ENCODE results near the gene ACAA2. TPM values are rescaled to one million over a fixed set of nuclear protein-coding genes. Genes with fewer than 3 reads are reported as not detected.

Gene ACAA2
- total RNA-seq, 1 donor from 2014 or later: 40.2 TPM

DNA sequence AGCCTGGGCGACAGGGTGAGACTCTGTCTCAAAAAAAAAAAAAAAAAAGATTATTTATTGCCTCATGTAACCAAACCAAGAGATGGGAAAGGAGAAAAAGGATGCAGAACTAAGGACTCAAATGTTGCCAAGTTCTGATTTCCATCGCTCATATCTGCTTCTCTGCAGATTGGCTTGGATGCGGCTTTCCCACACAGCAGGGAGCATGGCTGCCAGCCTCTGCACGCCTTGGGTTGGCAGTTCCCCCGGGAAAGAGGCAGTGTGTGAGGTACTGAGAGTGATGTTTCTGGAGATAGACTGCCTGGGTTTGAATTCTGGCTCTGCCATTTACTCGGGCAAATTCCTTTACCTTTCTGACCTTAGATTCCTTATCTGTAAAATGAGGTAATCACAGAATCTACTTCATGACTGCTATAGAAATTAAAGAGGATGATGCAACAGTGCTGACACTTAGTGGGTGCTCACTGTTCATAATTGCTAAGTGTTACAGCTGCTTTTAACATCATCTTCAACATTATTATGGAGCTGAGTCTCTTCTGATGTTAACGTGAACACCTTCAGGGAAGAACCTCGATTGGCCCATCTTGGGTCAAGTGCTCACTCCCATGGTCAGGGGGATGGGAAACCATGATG lies 68.8 kb downstream of the ACAA2 start:
- DNase-seq (ENCODE audit: extremely low read depth, low read depth, low spot score): no peak

DNA sequence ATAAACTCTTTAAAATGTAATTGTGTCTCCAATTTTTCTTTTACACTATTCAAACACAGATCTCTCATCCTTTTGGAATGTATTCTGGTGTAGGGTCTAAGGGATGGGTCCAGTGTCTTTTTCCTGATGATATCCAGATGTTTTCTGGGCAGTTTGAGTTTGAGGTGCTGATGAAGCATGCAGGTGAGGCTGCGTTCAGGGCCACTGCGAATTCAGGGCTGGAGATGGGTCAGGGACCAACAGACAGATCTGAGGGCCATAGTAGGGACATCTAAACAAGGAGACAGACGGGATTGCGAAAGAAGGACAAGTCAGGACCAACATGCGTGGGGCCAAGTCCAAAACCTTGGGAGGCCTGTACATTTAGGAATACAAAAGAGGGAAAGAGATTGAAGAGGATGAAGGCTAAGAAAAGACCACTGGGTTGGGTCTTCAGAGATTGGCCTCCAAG lies 70.2 kb downstream of the ACAA2 start:
- DNase-seq (ENCODE audit: extremely low read depth, low read depth, low spot score): no peak

DNA sequence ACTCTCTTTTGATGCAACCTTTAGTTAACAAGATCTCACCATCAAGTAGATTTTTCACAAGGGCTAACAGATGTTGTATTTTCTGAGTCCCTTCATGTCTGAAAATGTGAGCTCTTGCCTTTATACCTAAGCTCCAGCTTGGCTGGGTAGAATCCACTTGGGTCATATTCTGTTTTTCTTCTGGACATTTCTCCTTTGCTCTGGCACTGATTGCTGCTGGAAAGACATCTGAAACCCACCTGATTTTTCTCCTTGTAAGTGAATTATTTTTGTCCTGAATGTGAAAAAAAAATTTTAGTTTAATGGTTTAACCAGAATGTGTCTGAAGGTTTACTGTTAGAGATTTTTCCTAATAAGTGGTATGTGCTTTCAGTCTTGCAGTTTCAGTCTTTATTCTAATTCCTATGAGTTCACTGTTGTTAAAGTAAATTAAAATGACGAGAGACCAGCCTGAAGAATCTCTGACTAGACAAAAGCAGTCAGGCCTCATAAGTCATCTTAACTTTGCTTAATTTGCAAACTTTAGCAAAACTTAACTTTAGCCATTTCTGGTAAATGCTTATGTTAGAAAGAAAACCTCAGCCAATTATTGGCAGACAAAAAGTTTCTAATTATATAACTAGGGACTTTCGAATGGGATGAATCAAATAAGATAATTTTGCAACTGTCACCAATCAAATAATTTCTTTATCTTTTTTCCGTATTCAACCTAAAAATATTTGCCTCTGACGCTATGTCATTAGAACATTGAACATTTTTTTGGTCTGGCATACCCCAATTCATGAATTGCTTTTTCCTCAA lies 70.8 kb downstream of the ACAA2 start:
- no peak for DNase-seq (ENCODE audit: extremely low read depth, low read depth, low spot score)

DNA sequence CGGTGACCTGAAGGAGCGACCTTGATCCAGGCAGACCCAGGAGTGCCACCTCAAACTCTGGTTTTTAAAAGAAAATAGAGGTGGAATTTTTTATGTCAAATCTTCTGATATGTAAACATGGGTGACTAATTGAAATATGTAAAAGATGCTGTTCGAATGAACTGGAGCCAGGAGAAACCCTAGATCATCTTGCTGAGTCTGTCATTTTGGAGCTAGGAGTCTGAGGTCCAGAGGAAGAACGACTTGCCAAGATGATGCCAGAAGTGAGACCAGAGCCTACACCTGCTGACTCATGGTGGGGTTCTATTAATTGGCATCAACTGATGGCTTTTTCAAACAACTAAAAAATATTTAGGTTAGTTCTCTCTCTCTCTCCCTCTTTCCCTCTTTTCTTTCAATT lies 74.1 kb downstream of the ACAA2 start:
- no peak for DNase-seq (ENCODE audit: extremely low read depth, low read depth, low spot score)

DNA sequence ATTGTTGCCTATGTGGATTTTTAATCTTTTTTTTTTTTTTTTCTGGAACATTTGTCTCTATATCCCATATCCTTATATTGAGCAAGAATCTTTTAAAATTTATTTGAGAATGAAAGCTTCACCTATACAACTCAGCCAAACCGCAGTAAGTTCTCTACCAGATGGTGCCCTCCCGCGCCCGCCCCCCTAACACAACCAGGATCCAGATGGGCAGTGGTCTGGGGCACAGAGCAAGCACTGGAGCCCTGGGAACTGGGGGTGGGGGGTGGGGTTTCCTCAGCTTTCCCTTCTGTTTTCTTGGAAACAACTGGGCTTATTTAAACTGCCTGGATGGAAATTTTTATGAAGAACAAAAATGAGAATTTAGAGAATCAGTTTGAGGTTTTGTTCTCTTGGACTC lies 74.6 kb downstream of the ACAA2 start:
- no peak for DNase-seq (ENCODE audit: extremely low read depth, low read depth, low spot score)

DNA sequence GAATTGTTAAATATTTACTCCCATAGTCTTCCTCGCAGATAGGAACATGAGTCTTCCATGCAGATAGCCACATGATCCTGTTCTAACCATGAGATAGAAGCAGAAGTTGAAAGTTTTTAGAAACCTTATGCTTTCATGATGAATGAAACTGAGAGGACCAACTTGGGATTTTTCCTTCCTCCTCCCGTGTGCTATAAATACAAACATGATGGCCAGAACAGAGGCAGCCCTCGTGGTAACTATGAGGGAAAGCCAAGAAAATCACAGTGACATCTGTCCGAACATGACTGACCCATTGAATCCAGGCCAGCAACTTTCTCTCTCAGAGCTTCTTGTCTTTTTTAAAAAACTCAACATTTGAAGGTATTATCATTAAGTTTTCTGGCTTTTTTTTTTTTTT lies 78.5 kb downstream of the ACAA2 start:
- DNase-seq (ENCODE audit: extremely low read depth, low read depth, low spot score): no peak

DNA sequence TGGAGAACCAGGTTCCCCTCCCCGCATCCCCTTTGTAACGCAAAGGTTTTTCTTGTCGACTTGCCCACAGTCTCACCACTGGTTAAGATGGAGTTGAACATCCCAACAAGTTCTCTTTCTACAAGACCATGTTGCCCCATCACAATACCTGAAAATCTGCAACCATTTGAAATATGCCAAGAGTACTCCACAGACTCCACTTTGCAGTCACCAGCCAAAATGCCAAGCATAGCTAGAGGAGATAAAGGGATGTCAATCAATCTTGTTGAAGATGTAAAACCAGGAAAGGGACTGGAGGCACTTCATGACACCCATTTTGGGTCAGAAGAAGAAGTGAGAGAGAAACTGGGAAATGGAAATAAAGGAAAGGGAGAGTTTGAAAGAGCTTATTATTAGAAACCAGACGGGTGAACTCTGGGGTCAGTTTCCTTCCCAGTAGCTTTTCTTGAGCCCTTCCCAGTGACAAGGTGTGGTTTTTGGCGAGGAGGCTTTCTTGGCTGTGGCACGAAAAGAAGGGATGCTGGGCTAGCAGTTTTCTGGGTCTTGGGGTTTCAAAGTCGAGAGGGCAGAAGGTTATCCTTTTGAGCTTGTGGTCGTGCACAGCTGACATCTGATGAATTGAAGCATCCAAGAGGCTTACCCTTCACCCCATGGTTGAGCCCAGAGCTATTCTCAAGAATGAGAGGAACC lies 79.3 kb downstream of the ACAA2 start:
- no peak for DNase-seq (ENCODE audit: extremely low read depth, low read depth, low spot score)

DNA sequence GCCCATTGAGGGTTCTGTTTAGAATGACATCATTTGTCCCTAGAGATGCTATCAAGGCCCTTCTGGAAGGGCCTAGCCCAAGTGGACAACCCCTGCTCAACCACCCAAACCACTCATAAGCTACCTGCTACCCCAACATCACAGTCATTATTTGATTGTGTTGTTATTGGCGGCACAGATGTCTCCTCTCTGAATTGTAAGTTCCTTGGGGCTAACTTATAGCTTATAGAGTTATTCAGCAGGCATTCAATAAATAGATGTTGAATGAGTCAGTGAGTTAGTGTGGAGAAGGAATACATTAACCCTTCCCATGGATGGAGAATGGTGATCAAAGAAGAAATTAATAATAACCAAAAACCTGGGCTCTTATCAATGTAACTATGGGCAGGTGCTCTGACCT lies 80.0 kb downstream of the ACAA2 start:
- DNase-seq (ENCODE audit: extremely low read depth, low read depth, low spot score): no peak
